NCI-H1694 (cell line): ENCODE data around the gene PPT1.

Experiments used
- DNase-seq: peaks from one replicate; lab custom pipeline; 2025; lab: John Stamatoyannopoulos, UW

The PPT1 gene

GRCh38 chr1:40096977-40097782 lies at the start of gene PPT1:
TSS of gene PPT1 (minus strand) at chr1:40097252. CDS start at chr1:40097238, 14 bp downstream.
- DNase-seq = peak; percentile 43

DNA sequence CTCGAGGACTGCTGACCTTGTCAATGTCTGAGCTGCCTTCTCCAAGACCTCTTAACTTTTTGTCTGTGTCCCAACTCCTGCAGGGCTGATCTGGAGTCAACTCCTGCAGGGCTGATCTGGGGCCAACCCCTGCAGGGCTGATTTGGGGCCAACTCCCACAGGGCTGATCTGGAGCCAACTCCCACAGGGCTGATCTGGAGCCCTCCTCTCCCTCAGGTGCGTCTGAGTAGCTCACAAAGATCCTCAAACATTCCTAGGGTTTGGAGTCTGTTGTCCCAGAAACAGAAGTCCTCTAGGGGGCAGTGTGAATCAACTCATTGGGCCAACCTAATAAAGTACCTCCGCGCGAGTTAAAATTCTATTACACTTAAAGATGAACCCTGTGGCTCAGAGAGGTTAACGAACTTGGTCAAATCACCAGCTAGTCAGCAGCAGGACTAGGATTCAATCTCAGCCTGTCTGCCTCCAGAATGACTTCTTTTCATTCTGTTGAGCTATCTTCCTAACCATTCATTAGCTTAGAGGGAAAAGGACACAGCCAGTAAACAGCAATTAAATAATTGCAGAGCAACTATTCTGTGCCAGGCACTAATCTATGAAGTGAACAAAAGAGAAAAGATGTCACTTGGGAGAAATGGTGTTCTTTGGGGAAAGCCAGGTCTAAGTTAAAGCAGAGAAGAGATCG lies 47.0 kb upstream of the PPT1 start:
- DNase-seq = peak; percentile 71

- no peak for DNase-seq
Observed at GRCh38 chr1:40141878-40142535, 45.0 kb upstream of the PPT1 start.

DNA sequence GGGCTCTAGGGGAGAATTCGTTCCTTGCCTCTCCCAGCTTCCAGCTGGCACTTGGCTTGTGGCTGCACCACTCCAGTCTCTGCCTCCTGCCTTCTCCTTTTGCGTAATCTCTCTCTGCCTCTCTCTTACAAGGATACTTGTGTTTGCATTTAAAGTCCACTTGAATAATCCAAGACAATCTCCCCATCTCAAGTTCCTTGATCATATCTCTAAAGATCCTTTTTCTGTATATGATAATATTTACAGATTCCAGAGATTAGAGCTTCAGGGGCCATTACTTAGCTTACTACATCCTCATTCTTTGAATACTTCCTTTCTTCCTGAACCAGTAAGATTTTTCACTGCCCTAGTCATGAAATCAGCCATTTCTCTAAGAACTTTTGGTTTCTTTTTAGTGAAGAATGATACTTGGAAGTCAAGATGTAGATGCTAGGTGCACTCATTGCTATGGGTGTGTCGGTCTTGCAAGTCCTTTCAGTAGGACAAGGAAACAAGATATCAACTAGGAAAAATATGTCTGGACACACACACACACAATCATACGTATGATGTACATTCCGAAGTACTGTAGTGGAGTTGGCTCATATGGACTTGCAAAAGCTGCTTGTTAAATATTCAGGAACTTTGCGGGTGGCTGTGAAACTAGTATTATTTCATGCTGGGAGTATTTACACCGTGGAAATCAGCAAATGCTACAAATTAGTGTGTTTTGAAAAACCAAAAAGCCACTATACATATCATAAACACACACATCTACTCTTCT lies 43.3 kb upstream of the PPT1 start:
- no peak for DNase-seq

DNA sequence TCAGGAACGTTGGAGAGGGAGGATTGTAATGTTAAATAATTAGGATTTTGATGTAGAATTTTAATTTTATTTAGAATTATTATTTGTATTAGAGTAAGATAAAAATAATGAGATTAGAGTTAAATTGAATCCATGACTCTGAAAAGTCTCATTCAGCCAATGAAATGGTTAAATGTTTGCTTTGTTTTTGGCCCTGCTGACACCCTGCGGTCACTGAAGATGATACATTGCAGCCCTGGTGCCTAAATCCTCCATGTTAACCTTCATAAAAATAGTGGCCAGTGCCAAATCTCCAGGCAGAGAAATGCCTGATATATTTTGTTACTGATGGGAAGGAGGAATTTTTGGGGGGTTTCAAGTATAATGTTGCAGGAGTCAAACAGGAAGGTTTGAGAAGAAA lies 36.8 kb upstream of the PPT1 start:
- no peak for DNase-seq

- DNase-seq = no peak
Observed at GRCh38 chr1:40133312-40133665, 36.2 kb upstream of the PPT1 start.

DNA sequence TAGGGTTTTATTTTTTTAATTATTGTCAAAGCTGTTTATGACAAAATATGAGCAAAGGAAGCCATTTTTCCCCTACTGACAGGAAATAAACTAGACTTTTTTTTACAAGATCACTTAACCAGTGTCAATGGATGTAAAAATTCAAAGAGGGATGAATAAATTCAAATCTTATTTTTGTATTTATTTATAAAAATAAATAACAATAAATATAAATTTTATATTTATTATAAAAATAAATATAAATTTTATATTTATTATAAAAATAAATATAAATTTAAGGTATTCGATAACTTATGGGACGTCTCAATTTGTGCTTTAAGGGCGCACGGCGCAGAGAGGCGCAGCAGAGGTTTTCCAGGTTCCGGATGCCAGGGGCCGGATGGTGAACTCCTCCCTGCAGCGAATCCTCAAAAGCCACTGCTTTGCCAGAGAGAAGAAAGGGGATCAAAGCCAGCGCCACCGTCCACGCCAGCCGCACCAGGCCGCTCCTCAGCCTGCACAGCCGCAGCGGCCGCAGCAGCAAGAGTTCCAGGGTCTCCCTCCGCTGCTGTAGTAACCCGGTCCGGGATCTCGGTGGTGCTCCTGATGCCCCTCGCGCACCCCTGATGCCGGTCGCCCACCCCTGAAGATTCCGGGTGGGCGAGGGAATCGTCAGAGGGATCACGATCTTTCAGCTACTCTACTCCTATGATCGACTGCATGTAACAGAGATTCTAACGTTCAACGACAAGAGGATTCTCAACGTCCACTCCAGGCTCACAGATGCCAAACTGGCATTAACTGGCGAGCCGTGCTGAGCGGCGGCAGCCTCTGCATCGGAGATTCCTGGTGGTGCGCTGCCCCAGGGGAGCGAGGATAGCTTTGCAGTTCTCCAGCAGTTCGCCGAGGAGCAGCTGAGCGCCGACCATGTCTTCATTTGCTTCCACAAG lies 35.6 kb upstream of the PPT1 start:
- no peak for DNase-seq

GRCh38 chr1:40130892-40131291 lies 33.8 kb upstream of the PPT1 start:
- no peak for DNase-seq

GRCh38 chr1:40122855-40123254 lies 25.8 kb upstream of the PPT1 start:
- no peak for DNase-seq

- DNase-seq = no peak
Observed at GRCh38 chr1:40120128-40120527, 23.1 kb upstream of the PPT1 start.

GRCh38 chr1:40114400-40114799 lies 17.3 kb upstream of the PPT1 start:
- DNase-seq = no peak

- no peak for DNase-seq
Observed at GRCh38 chr1:40110389-40110788, 13.3 kb upstream of the PPT1 start.

DNA sequence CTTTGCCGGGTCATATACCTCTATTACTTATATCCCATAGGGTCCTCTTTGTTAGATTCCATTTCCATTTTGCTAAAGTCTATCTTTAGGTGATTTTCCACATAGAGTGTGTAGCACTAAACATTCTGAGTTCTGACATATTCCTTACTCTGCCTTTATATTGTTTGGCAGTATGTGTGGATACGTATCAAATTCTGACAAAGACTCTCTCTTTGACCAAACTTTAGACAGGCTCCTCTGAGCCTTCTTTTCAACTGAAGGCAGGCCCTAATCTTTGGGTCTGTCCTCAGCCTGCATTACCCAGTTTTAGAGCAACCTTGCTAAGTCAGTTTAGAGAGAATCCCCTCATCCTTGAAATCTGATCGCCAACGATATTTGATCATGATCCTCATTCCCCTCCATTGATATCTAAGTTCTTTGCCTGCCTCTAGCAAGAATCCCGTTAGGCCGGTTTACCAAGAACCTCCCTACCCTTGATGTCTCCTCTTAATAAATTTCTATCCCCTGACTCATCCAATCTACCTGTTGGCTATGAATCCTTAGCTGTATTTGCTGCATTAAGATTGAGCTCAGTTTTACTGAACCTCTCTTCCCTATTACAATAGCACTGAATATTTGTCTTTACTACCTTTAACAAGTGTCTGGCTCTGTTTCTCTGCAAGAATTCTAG lies 10.4 kb upstream of the PPT1 start:
- DNase-seq = no peak

DNA sequence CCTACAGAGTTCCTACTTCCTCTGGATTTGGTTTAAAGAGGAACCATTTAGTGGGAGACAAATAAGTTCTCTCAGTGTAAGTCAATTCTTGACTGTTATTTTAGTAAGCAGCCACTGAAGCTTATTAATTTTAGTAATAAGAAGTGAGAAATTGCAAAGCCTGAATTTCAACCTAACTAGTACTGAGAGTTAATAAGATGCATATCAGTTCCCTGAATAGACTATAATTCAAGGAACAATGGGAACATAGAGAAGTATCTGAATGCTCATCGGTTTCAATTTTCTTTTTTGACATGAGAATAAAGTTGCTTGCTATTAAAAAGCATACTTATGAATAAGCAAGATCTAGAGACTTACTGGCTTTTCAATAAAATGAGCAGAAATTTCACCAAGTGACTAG lies 8.0 kb upstream of the PPT1 start:
- no peak for DNase-seq

- no peak for DNase-seq
Observed at GRCh38 chr1:40102896-40103295, 5.8 kb upstream of the PPT1 start.

DNA sequence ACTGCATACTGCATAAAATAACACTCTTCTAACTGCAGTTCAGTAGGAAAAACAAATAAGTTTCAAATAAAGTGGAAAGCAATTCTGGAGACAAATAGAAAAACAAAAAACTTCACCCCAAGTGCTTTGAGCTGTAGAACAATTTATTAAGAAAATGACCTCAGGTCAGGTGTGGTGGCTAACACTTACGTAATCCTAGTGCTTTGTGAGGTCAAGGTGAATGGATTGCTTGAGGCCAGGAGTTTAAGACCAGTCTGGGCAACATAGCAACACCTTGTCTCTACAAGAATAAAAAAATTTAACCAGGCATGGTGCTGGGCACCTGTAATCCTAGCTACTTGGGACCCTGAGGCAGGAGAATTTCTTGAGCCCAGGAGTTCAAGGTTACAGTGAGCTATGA lies 5.0 kb upstream of the PPT1 start:
- DNase-seq = no peak

DNA sequence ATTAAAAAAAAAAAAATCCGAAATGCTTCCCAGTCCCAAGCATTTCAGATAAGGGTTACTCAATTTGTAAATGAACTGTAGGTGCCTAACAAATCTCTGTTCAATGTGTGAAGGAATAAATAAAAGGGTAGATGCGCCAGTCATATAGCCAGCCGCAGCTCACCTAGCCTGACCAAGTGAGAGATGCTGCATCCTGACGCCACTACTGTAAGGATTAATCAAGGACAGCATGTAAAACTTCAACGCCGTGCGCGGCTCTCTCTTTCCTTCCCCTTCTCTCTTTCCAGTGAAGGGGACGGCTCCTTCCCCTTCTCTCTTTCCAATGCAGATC lies 441 bp downstream of the PPT1 start:
- no peak for DNase-seq

GRCh38 chr1:40095806-40096205 lies 1.2 kb downstream of the PPT1 start:
- DNase-seq = no peak

- no peak for DNase-seq
Observed at GRCh38 chr1:40094466-40095110, 2.5 kb downstream of the PPT1 start.
